ENCODE measurements around the gene SLC37A3. TPM values are rescaled to one million over a fixed set of nuclear protein-coding genes. Genes with fewer than 3 reads are reported as not detected.

Gene SLC37A3
- total RNA-seq, 1 experiment from 2014 or later: 52.7 TPM

DNA sequence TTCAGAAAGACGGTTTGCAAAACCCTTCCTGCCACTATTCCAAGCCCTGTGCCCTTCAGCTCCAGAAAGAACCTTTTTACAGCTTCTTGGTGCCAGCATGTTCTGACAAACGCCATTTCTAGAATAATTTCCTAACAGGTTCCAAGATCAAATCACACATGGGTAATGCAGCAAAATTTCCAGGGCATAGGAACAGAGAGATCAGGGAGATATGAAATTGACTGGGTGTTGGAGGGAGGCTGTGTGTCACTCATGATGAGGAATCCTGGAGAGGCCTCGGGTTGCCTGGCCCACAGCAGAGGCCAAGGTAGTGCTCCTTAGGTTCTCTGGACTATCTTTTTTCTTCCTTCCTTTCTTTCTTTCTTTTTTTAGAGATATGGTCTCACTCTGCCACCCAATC is 35.1 kb upstream of the SLC37A3 start:
- H3K27me3 ChIP-seq (ENCODE audit: insufficient read depth, low read length): no peaks in the 10 kb centered on the region
- H4K8ac ChIP-seq (replicated peaks; ENCODE audit: insufficient read length, low read depth, low read length): no peak overlapping the region
- Mint-ChIP-seq H3K4me1 (no peaks in the 10 kb centered on the region), H3K4me3 (no peak overlapping the region), H3K27me3 (ENCODE audit: low read depth) (no peaks in the 10 kb centered on the region), H3K27ac (no peak overlapping the region; a peak in 2 of 7 replicates), H3K9me3 (peaks cover 3% of the 10 kb centered on the region in 2 experiments; a peak in 4 of 5 replicates), H3K36me3 (ENCODE audit: insufficient read depth in 1 of 3, low read depth in 3 of 3) (peaks cover 3 to 17% (median 4%) of the 10 kb centered on the region in 3 experiments; a peak in 5 of 7 replicates)
- no peak overlapping the region for H2BK20ac ChIP-seq (ENCODE audit: low read depth, low read length, poor library complexity, severe bottlenecking)
- H3K4ac ChIP-seq (ENCODE audit: low read depth, low read length): no peak overlapping the region
- no peak overlapping the region for H3K18ac ChIP-seq (ENCODE audit: insufficient read length, low read depth, low read length)
- TF ChIP-seq, protein P1, sequence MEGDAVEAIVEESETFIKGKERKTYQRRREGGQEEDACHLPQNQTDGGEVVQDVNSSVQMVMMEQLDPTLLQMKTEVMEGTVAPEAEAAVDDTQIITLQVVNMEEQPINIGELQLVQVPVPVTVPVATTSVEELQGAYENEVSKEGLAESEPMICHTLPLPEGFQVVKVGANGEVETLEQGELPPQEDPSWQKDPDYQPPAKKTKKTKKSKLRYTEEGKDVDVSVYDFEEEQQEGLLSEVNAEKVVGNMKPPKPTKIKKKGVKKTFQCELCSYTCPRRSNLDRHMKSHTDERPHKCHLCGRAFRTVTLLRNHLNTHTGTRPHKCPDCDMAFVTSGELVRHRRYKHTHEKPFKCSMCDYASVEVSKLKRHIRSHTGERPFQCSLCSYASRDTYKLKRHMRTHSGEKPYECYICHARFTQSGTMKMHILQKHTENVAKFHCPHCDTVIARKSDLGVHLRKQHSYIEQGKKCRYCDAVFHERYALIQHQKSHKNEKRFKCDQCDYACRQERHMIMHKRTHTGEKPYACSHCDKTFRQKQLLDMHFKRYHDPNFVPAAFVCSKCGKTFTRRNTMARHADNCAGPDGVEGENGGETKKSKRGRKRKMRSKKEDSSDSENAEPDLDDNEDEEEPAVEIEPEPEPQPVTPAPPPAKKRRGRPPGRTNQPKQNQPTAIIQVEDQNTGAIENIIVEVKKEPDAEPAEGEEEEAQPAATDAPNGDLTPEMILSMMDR (conservative IDR thresholded peaks at IDR 0.05): no peak
- no peak overlapping the region for H4K5ac ChIP-seq (ENCODE audit: insufficient read length, low read depth, low read length)
- no peaks in the 10 kb centered on the region for H3K79me2 ChIP-seq (ENCODE audit: insufficient read depth, low read length)
- no peak overlapping the region for H3K4me2 ChIP-seq (ENCODE audit: insufficient read depth, insufficient read length, low read length)
- no peak overlapping the region for H3K23ac ChIP-seq (ENCODE audit: insufficient read length, low read depth, low read length)
- no peaks in the 10 kb centered on the region for H3K4me1 ChIP-seq (ENCODE audit: insufficient read depth, low read length)
- H3K79me1 ChIP-seq (ENCODE audit: insufficient read depth, low read depth, low read length, poor library complexity, severe bottlenecking): no peaks in the 10 kb centered on the region
- no peak overlapping the region for H3K56ac ChIP-seq (ENCODE audit: insufficient read length, low read depth, low read length)
- H4K91ac ChIP-seq (ENCODE audit: insufficient read length, low read depth, low read length): no peak overlapping the region
- no peak overlapping the region for H2AFZ ChIP-seq (ENCODE audit: low read length)
- no CpG with 5 or more reads among the region's 3 CpGs for WGBS (ENCODE audit: extremely low coverage, insufficient read length, low lambda C conversion rate)
- no peak overlapping the region for H3K9ac ChIP-seq (ENCODE audit: extremely low read depth, insufficient read length, low read length)
- H3K27ac ChIP-seq (ENCODE audit: insufficient read length, low read depth, low read length): no peak overlapping the region
- no peak overlapping the region for H2BK5ac ChIP-seq (ENCODE audit: insufficient read length, low read length)
- no peak overlapping the region for H3T11ph ChIP-seq (ENCODE audit: low read length)
- H3K14ac ChIP-seq (ENCODE audit: insufficient read depth, low read length): no peak overlapping the region
- H2BK12ac ChIP-seq (ENCODE audit: insufficient read length, low read depth, low read length): no peak overlapping the region
- H2BK15ac ChIP-seq (ENCODE audit: low read depth, low read length): no peak overlapping the region
- no peak for DNase-seq
- no peaks in the 10 kb centered on the region for H3K23me2 ChIP-seq (ENCODE audit: insufficient read length, low read depth, low read length, poor library complexity, severe bottlenecking)
- H2AK5ac ChIP-seq (ENCODE audit: insufficient read length, low read length): no peak overlapping the region
- H4K20me1 ChIP-seq (ENCODE audit: control insufficient read depth, insufficient read depth, insufficient read length): no peaks in the 10 kb centered on the region
- H3K9me3 ChIP-seq (ENCODE audit: control insufficient read depth, low read depth, low read length): no peaks in the 10 kb centered on the region
- H2BK120ac ChIP-seq (ENCODE audit: low read depth, low read length, poor library complexity, severe bottlenecking): no peak overlapping the region

Measured in H9 (cell line).